SH-SY5Y (cell line): Measurements from ENCODE around the gene LSM3.

Experiments
- GATA2 ChIP-seq: IDR thresholded peaks from 2 replicates; pipeline ENCODE4 v1.6.1; 2011; ENCODE audit warnings: mild to moderate bottlenecking, low read depth, low read length
- GATA3 ChIP-seq: IDR thresholded peaks from 2 replicates; pipeline ENCODE4 v1.6.1; 2011; ENCODE audit warnings: low read depth, mild to moderate bottlenecking, low read length, moderate library complexity

GRCh38 chr3:14244521-14245247, 66.1 kb downstream of the LSM3 start:
- TF ChIP-seq GATA3 (no peak), GATA2 (no peak)
